Glomerular visceral epithelial cell (primary cell): ENCODE results near the gene FYB1.
A peak's percentile ranks its signal among the peaks of the same experiment; 100 is the strongest.

Experiments used
- DNase-seq: peaks from one replicate; pipeline ENCODE4 v3.0.0-alpha.2; 2016; ENCODE audit errors: extremely low spot score

Gene FYB1

GRCh38 chr5:39119404-39120051 is 99.8 kb downstream of the FYB1 start:
- no peak for DNase-seq

- DNase-seq, result no peak
Measured at GRCh38 chr5:39118638-39119037, 100.7 kb downstream of the FYB1 start.

DNA sequence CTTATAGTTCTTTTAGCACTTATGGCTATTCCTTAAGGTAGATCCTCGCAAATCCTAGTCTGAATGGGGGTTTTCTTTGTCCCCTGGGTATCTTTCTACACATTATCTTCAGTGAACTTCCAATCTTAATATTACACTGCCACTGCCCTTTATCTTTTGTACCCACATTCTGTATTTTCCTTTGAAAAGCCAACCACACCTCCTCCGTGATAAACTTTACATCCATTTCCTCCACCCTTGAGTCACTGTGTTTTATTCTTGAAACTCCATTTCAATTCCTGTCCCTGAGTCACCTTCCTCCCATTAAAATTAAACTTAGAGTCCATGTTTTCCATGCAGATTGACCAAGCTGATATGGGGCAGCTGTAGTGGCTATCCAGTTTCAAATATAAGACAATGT is 102.0 kb downstream of the FYB1 start:
- DNase-seq, result no peak

- DNase-seq, result no peak
Measured at GRCh38 chr5:39116344-39117170, 102.8 kb downstream of the FYB1 start.

DNA sequence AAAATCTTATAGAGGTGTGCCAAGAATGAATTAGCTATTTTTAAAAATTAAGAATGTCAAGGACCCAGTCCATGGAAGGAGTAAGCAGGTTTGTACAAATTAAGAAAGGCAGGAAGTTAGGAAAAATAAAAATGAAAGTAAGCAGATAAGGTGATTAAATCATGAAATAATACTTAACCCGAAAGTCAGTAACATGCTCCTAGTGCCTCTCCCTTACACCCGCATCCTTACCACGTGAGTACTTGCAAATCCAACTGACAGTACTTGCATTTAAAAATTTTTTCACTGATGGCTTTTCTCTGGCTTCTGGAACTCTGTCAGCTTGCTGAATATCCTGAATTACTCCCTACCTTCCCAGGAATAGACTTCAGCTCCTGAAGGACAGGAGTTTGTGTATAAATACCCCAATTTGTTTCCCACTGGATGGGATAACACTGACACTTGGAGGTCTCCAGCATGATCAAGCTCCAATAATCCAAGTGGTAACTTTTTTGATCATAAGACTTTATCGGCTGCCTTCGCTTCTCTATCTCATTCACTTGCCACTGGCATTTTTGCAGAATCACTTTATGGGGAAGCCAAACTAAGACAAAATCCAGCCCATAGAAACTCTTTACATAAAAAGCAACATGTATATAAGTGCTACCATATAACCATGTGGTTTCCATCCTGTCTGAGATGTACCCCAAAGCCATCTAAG is 103.6 kb downstream of the FYB1 start:
- no peak for DNase-seq

- no peak for DNase-seq
Measured at GRCh38 chr5:39114155-39114554, 105.2 kb downstream of the FYB1 start.

DNA sequence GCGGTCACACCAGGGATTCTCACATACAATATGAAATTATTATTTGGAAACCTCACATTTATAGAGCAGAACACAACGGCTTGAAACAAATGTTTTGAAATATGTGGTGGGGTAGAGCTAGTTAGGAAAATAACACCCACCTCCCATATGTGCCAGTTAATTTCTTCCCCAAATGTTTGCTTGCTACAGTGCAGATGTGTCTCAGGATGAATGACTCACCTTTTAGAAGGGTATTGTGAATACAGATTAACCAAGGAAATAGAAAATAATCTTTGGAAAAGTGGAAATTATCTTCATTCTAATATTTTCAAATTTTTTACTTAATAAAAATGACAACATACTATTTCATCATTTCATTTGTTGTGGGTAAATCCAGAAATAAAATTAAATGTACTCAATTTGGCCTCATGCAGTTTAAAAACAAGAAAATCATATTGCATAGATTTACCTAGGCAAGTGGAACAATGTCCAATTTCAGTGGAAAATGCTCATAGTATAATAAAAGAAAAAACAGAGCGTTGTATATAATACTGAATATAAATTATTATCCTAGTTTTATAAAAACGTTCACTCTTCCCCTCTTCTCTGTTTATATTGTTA is 105.9 kb downstream of the FYB1 start:
- no peak for DNase-seq

GRCh38 chr5:39109606-39110005 is 109.8 kb downstream of the FYB1 start:
- DNase-seq, result no peak

DNA sequence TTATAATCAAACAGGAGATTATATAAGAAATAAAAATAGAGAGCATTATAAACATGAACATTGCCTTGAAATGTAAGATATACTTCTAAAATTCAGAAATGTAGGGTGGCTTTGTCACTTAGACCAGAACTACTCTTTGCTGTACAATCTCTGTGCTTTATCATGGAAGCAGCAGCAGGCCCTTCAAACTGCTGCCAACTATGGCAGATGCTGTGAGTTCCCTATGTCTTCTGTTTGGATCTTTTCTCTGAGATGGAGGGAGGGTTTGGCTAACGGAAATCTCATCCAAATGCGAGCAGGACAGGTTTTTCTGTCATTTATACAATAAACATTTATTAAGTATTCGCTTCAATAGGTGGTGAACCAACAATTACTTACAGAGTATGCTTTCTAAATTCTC is 110.4 kb downstream of the FYB1 start:
- DNase-seq, result no peak

DNA sequence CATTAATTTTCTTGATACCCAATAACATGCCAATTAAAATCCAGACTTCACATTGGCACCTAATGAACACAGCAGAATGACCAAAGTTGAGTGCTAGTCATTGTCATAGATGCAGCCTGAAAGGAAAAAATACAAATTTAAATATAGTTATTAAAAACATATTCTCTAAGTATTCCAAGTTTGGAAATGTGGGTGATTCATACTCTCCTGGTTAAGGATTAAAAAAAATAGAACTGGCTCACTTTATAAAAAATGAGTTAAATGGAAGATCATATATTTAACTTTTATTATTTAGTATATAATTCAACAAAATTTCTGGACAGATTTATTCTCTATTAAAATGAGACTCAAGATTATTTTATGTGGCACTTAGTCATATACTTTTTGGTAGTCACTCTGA is 112.0 kb downstream of the FYB1 start:
- DNase-seq, result no peak

- no peak for DNase-seq
Measured at GRCh38 chr5:39106322-39106721, 113.0 kb downstream of the FYB1 start.

- DNase-seq, result no peak
Measured at GRCh38 chr5:39104221-39104620, 115.1 kb downstream of the FYB1 start.

DNA sequence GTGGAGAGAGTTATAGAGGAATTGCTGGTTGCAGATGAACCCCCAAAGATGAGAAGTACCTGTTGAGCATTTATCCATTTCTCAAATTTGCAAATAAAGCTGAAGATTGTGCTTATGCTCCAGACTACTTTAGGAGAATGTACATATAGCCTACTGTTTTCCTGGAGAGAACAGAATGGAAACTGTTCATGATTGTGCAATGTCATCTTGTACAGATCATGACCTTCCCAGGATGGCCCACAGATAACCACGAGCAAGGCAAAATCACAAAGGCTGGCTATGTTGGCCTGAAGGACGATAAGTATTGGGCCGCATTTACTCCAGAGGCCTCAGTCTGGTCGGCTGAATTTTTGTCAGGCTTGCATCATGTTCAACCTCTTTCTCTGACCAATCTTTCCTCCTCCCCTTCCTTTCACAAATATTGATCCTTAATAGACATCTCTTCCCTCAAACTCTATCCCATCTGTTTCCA is 116.6 kb downstream of the FYB1 start:
- no peak for DNase-seq

GRCh38 chr5:39100851-39101396 is 118.4 kb downstream of the FYB1 start:
- DNase-seq, result peak; percentile 38

DNA sequence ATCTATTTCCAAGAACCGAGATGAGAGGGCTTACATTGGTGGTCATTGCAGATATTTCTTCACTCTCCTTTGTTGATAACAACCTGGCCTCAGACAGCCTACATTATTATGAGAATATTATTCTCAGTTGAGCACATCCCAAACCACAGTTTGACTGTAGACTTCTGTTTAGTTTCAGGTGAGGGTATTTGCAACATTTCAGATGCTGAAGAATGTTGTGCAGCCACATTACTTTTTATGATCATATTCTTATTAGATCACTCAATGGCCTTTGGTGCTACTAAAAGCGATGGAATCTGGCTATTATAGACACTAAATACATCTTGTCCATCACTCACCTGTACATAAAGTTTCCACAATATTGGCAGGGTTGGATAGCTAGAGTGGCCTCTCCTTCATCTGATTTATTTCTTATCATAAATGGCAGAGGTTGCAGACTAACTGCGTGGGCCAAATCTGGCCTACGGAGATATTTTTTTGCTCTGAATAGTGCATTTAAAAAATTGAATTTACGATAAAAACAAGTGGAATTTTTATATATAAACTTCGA is 119.0 kb downstream of the FYB1 start:
- no peak for DNase-seq

DNA sequence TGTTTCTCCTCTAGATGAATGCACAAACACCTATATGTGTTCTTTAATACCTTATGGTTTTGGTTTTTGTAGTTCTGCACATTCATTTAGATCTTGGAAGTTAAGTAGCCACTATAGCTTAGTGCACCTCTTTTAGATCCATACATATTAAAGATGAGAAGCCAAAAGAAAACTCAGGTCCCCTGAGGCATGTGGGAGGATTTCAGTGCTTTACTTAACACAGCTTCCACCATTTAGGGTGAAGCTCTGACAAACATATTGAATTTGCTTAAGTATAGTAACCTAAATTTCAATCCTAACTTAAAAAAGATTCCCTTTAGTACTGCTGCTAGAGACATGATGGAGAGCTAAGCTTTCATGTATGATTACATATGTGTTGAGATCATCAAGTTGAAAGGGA is 119.5 kb downstream of the FYB1 start:
- DNase-seq, result no peak

DNA sequence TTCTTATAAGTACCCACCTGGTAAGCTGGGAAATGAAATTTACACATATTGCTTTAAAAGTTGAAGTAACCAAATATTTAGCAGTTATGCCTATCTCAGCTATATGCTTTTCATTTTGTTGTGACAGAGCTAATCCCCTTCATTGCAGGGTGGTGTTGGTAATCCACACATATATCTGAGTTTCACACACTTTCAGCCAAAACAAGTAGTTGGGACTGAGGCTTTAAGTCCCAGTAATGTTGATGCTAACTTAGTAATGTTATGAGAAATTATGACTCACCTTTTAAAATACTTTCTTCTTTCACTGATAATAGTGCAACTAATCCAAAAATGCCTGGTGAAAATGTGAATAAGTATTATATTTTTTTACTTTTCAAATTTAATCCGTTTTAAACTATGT is 126.0 kb downstream of the FYB1 start:
- DNase-seq, result no peak

- DNase-seq, result peak; percentile 40
Measured at GRCh38 chr5:39092581-39093351, 126.6 kb downstream of the FYB1 start.

GRCh38 chr5:39091940-39092580 is 127.3 kb downstream of the FYB1 start:
- DNase-seq, result no peak

- no peak for DNase-seq
Measured at GRCh38 chr5:39083968-39084367, 135.4 kb downstream of the FYB1 start.
